Measurements from ENCODE around the gene DDA1.

The DDA1 gene

DNA sequence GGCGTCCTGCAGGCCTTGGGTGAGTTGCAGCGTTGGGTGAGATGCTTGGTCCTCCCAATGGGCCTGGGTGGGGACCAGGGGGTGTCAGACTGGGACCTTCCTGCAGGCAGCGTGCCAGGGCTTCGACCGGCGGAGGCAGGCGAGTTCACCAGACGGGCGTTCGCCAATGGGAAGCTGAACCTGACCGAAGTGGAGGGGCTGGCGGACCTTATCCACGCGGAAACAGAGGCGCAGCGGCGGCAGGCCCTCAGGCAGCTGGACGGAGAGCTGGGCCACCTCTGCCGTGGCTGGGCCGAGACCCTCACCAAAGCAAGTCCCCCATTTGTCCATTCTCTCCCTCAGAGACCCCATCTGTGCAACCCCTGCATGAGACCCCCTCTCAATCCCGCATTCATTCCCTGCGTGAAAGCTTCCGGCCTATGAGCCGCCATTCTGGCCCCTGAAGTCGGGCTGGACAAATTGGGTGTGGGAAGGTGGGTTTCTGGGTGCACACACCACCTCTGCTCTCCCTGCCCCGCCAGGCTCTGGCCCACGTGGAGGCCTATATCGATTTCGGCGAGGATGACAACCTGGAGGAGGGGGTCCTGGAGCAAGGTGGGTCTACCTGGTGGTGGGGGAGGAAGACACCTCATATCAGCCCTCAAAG lies 29.2 kb downstream of the DDA1 start:
- DNase-seq: no peak
- in situ Hi-C loops (cut with MboI; ENCODE audit: low pct_unique_long_range_greater_than_20kb, low sequenced_read_pairs): no loop called here

GRCh38 chr19:17339088-17339741 lies 29.9 kb downstream of the DDA1 start:
- in situ Hi-C loops (cut with MboI; ENCODE audit: low pct_unique_long_range_greater_than_20kb, low sequenced_read_pairs): no loop called here
- no peak for DNase-seq

GRCh38 chr19:17340302-17340870 lies 31.0 kb downstream of the DDA1 start:
- in situ Hi-C loops (cut with MboI; ENCODE audit: low pct_unique_long_range_greater_than_20kb, low sequenced_read_pairs): no loop called here
- no peak for DNase-seq

DNA sequence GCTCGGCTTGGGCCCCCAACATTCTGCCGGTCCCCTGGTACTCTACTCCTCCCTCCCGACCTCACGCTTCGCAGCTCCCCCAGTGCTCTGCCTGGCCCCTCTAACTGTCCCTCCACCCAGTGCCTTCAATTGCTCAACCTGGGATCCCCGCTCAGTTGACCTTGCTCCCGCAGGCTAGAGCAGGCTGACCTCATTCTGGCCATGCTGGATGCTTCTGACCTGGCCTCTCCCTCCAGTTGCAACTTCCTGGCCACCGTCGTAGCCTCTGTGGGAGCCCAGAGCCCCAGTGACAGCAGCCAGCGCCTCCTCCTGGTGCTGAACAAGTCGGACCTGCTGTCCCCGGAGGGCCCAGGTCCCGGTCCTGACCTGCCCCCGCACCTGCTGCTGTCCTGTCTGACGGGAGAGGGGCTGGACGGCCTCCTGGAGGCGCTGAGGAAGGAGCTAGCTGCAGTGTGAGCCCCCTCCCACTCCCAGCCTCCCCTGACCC lies 31.6 kb downstream of the DDA1 start:
- DNase-seq: no peak
- in situ Hi-C loops (cut with MboI; ENCODE audit: low pct_unique_long_range_greater_than_20kb, low sequenced_read_pairs): no loop called here

GRCh38 chr19:17341386-17341785 lies 32.0 kb downstream of the DDA1 start:
- DNase-seq: no peak
- in situ Hi-C loops (cut with MboI; ENCODE audit: low pct_unique_long_range_greater_than_20kb, low sequenced_read_pairs): no loop called here

- DNase-seq: no peak
- in situ Hi-C loops (cut with MboI; ENCODE audit: low pct_unique_long_range_greater_than_20kb, low sequenced_read_pairs): no loop called here
These were observed 32.5 kb downstream of the DDA1 start for GRCh38 chr19:17341845-17342244.

- in situ Hi-C loops (cut with MboI; ENCODE audit: low pct_unique_long_range_greater_than_20kb, low sequenced_read_pairs): no loop called here
- DNase-seq: peak; percentile 83
These were observed 36.8 kb downstream of the DDA1 start for GRCh38 chr19:17346109-17346671.

DNA sequence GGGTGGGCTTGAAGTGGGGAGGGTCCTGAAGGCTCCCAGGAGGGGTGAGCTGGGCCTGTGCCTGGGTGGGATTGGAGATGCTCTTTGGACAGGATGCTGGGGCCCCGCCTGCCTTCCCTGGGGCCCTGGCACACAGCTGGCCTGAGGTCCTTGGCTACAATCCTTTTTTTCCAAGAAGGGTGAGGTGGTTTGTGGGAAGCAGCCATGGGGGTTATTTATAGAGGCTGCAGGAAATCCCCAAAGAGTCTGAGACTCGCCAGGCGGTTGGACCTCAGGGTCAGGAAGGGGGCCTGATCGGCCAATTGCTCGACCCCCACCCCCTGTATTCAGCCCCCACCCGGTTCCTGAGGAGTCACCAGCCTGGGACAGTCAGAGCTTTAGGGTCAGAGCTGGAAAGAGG lies 38.0 kb downstream of the DDA1 start:
- in situ Hi-C loops (cut with MboI; ENCODE audit: low pct_unique_long_range_greater_than_20kb, low sequenced_read_pairs): no loop called here
- peak; percentile 49 for DNase-seq

GRCh38 chr19:17347877-17348276 lies 38.5 kb downstream of the DDA1 start:
- in situ Hi-C loops (cut with MboI; ENCODE audit: low pct_unique_long_range_greater_than_20kb, low sequenced_read_pairs): no loop called here
- DNase-seq: no peak

DNA sequence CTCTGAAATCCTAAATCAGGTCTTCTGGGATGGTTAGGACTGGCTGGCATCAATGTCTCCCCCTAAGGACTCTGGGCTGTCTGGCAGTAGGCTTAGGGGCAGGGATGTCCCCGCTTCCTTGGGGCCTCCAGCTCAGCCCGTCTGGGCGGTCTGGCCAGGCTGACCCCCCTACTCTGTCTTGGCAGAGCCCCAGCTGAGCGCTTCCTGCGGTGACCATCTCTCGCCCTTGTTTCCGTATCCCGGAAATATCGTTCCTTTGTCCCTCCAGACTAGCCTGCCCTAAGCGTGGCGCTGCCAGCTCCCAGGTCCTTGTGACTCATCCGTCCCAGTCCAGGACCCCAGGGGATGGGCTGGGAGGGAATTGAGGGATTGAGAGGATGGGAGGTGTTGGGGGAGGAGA lies 39.3 kb downstream of the DDA1 start:
- in situ Hi-C loops (cut with MboI; ENCODE audit: low pct_unique_long_range_greater_than_20kb, low sequenced_read_pairs): no loop called here
- DNase-seq: no peak

- no peak for DNase-seq
- in situ Hi-C loops (cut with MboI; ENCODE audit: low pct_unique_long_range_greater_than_20kb, low sequenced_read_pairs): no loop called here
These were observed 42.6 kb downstream of the DDA1 start for GRCh38 chr19:17351815-17352435.

DNA sequence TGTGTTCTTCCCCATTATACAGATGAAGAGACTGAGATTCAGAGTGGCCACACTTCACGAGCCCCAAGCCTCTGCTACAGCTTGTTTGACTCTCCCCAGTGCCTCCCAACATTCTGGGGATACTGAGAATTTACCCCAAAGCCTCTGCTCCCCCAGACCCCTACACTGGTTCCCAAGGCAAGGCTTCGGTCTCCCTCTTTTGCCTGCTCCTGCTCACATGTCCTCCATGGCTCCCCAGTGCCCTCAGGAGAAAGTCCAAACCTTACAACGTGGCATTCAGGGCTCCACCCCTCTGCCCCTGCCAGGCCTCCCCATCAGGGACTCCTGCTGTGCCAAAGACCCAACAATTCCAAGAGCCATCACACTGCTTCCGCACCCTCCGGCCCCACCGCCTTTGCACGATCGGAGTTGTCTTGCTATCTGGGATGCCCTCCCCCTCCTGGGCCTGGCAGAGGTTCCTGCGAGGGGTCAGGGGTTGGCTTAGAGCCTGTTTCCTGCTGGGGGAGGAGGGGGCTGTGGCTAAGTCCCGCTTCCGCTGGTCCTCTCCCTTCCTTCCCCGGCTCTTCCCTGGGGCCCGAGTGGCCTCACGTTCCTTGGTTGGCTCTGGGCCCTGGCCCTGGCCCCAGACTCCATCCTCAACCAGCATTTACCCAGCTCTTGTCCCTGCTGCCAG lies 43.4 kb downstream of the DDA1 start:
- DNase-seq: peak; percentile 70
- in situ Hi-C loops (cut with MboI; ENCODE audit: low pct_unique_long_range_greater_than_20kb, low sequenced_read_pairs): no loop called here

- no peak for DNase-seq
These were observed 44.0 kb downstream of the DDA1 start for GRCh38 chr19:17353386-17353785.

GRCh38 chr19:17357078-17357666 lies 47.8 kb downstream of the DDA1 start:
- in situ Hi-C loops (cut with MboI; ENCODE audit: low pct_unique_long_range_greater_than_20kb, low sequenced_read_pairs): no loop called here
- DNase-seq: no peak

More at GRCh38 chr19:17353386-17353785, 44.0 kb downstream of the DDA1 start:
- in situ Hi-C loops (cut with MboI; ENCODE audit: low pct_unique_long_range_greater_than_20kb, low sequenced_read_pairs): no loop called here

DNA sequence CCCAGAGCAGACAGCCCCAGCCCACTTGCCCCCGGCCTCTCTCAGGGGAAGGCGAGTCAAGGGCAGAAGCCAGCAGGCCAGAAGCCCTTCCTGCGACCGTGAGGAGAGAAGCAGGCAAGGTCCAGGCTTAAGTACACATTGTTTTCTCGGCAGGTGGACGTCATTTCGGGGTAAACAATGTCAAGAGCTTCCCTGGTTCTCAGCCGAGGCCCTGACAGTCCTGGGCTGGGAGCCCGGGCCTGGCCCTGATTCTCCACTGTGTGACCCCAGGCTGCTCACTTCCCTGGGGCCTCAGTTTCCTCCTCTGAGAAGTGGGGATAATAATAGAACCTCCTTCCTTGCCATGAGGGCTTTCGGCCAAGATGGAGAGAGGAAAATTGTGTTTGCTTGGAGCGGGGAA lies 48.4 kb downstream of the DDA1 start:
- DNase-seq: no peak
- in situ Hi-C loops (cut with MboI; ENCODE audit: low pct_unique_long_range_greater_than_20kb, low sequenced_read_pairs): no loop called here

DNA sequence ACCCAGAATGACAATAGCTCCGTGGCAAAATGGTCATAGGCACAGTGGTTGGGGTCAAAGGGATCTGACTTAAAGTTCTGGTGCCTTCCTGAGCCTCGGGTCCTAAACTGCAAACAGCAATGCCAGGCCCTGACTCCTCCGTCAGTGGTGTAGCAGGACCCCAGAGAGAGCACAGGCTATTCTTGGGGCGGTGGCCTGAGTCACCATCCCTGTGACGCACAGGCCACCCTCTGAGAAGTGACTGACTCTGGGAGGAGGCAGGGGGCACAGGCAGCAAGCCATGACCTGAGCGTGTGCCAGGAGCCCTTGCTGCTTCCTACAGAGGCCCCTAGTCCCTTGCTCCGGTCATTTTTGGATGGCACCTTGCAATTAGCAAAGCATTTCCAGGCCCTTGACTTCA lies 49.0 kb downstream of the DDA1 start:
- in situ Hi-C loops (cut with MboI; ENCODE audit: low pct_unique_long_range_greater_than_20kb, low sequenced_read_pairs): no loop called here

GRCh38 chr19:17359905-17360800 lies 50.8 kb downstream of the DDA1 start:
- in situ Hi-C loops (cut with MboI; ENCODE audit: low pct_unique_long_range_greater_than_20kb, low sequenced_read_pairs): no loop called here
- no peak for DNase-seq

More for the DNA sequence above, 49.0 kb downstream of the DDA1 start:
- no peak for DNase-seq
